ENCODE data around the gene RPL3.
"Not testable (repeated sequence)": the region's sequence is repeated elsewhere in the genome, so short reads cannot be mapped to it uniquely, and the experiment has no call there.

Gene RPL3

GRCh38 chr22:39360242-39360641 is 40.8 kb upstream of the RPL3 start:
- POLR2A ChIA-PET, result interaction anchor here (0.7 kb wide), 1 partner anchor 42 kb away, joined by 3 read pairs; no protein-coding TSS in a partner anchor
- DNase-seq (ENCODE audit: extremely low spot score), result no peak
- TF ChIP-seq ELF4 (IDR thresholded peaks at IDR 0.05) (no peak), ZNF384 (IDR thresholded peaks at IDR 0.05) (no peak), NFRKB (IDR thresholded peaks at IDR 0.05) (no peak), BHLHE40 (IDR thresholded peaks at IDR 0.05; ENCODE audit: borderline replicate concordance) (no peak), FOXM1 (IDR thresholded peaks at IDR 0.05; ENCODE audit: borderline replicate concordance) (no peak), ARNT (IDR thresholded peaks at IDR 0.05) (no peak), PKNOX1 (IDR thresholded peaks at IDR 0.05) (no peak), SP1 (IDR thresholded peaks at IDR 0.05) (no peak), LEF1 (IDR thresholded peaks at IDR 0.05; ENCODE audit: borderline replicate concordance) (no peak), L3MBTL2 (conservative IDR thresholded peaks at IDR 0.05) (no peak), SUZ12 (IDR thresholded peaks at IDR 0.05) (no peak)
- CTCF ChIA-PET, result no interaction called here

GRCh38 chr22:39359659-39360195 is 40.3 kb upstream of the RPL3 start:
- no peak for DNase-seq (ENCODE audit: extremely low spot score)
- no peak for TF ChIP-seq ARNT (IDR thresholded peaks at IDR 0.05)
- no peak for TF ChIP-seq FOXK2 (IDR thresholded peaks at IDR 0.05)
- TF ChIP-seq NFRKB (IDR thresholded peaks at IDR 0.05), result no peak
- no peak for TF ChIP-seq FOXA1 (IDR thresholded peaks at IDR 0.05)
- TF ChIP-seq FOXM1 (IDR thresholded peaks at IDR 0.05; ENCODE audit: borderline replicate concordance), result no peak
- TF ChIP-seq PKNOX1 (IDR thresholded peaks at IDR 0.05), result no peak
- TF ChIP-seq SUZ12 (IDR thresholded peaks at IDR 0.05), result no peak
- no peak for TF ChIP-seq L3MBTL2 (conservative IDR thresholded peaks at IDR 0.05)
- no peak for TF ChIP-seq ELF4 (IDR thresholded peaks at IDR 0.05)
- TF ChIP-seq HDGF (IDR thresholded peaks at IDR 0.05; ENCODE audit: borderline replicate concordance), result no peak
- POLR2A ChIA-PET, result interaction anchor here (0.7 to 11.4 kb wide), 4 partner anchors 8 to 42 kb away, joined by 3 to 142 read pairs (median 6); partner anchors contain the start of genes RPL3 and SYNGR1
- CTCF ChIA-PET, result no interaction called here

- CTCF ChIA-PET; DNase-seq (ENCODE audit: extremely low spot score): not testable (repeated sequence)
- POLR2A ChIA-PET, result interaction anchor here (2.3 to 11.4 kb wide), 2 partner anchors 8 to 41 kb away, joined by 9 to 142 read pairs; partner anchors contain the start of genes RPL3 and SYNGR1
Observed at GRCh38 chr22:39358197-39358596, 38.8 kb upstream of the RPL3 start.

- CTCF ChIA-PET; DNase-seq (ENCODE audit: extremely low spot score): not testable (repeated sequence)
- POLR2A ChIA-PET, result interaction anchor here (2.3 to 11.4 kb wide), 2 partner anchors 8 to 40 kb away, joined by 9 to 142 read pairs; partner anchors contain the start of genes RPL3 and SYNGR1
Observed at GRCh38 chr22:39357110-39358108, 38.0 kb upstream of the RPL3 start.

- TF ChIP-seq FOXA1 (IDR thresholded peaks at IDR 0.05) (no peak), SUZ12 (IDR thresholded peaks at IDR 0.05) (no peak), CTBP1 (IDR thresholded peaks at IDR 0.05; ENCODE audit: borderline replicate concordance) (no peak), L3MBTL2 (conservative IDR thresholded peaks at IDR 0.05) (no peak), TARDBP (IDR thresholded peaks at IDR 0.05) (no peak), ARNT (IDR thresholded peaks at IDR 0.05) (no peak), FOXM1 (IDR thresholded peaks at IDR 0.05; ENCODE audit: borderline replicate concordance) (no peak), NFRKB (IDR thresholded peaks at IDR 0.05) (no peak)
- DNase-seq (ENCODE audit: extremely low spot score), result no peak
- CTCF ChIA-PET, result no interaction called here
- POLR2A ChIA-PET, result interaction anchor here (11.4 kb wide), 1 partner anchor 39 kb away, joined by 142 read pairs; the partner anchor contains the start of gene RPL3
Observed at GRCh38 chr22:39356464-39356863, 37.0 kb upstream of the RPL3 start.

- DNase-seq (ENCODE audit: extremely low spot score), result not testable (repeated sequence)
- CTCF ChIA-PET, result interaction anchor here (0.7 kb wide), 1 partner anchor 24 kb away, joined by 4 read pairs; no protein-coding TSS in a partner anchor
- POLR2A ChIA-PET, result interaction anchor here (11.4 kb wide), 1 partner anchor 38 kb away, joined by 142 read pairs; the partner anchor contains the start of gene RPL3
Observed at GRCh38 chr22:39355805-39356204, 36.4 kb upstream of the RPL3 start.

GRCh38 chr22:39355080-39355479 is 35.7 kb upstream of the RPL3 start:
- POLR2A ChIA-PET, result interaction anchor here (11.4 kb wide), 1 partner anchor 38 kb away, joined by 142 read pairs; the partner anchor contains the start of gene RPL3
- CTCF ChIA-PET, result interaction anchor here (0.7 kb wide), 1 partner anchor 23 kb away, joined by 4 read pairs; no protein-coding TSS in a partner anchor
- DNase-seq (ENCODE audit: extremely low spot score), result no peak
- TF ChIP-seq FOXK2 (IDR thresholded peaks at IDR 0.05) (no peak), ELF4 (IDR thresholded peaks at IDR 0.05) (no peak), NFRKB (IDR thresholded peaks at IDR 0.05) (no peak), ARNT (IDR thresholded peaks at IDR 0.05) (no peak), LEF1 (IDR thresholded peaks at IDR 0.05; ENCODE audit: borderline replicate concordance) (no peak), L3MBTL2 (conservative IDR thresholded peaks at IDR 0.05) (no peak), FOXA1 (IDR thresholded peaks at IDR 0.05) (no peak), SUZ12 (IDR thresholded peaks at IDR 0.05) (no peak), CTBP1 (IDR thresholded peaks at IDR 0.05; ENCODE audit: borderline replicate concordance) (no peak), BHLHE40 (IDR thresholded peaks at IDR 0.05; ENCODE audit: borderline replicate concordance) (no peak), SP1 (IDR thresholded peaks at IDR 0.05) (no peak), FOXM1 (IDR thresholded peaks at IDR 0.05; ENCODE audit: borderline replicate concordance) (no peak), PKNOX1 (IDR thresholded peaks at IDR 0.05) (no peak), HDGF (IDR thresholded peaks at IDR 0.05; ENCODE audit: borderline replicate concordance) (no peak), TARDBP (IDR thresholded peaks at IDR 0.05) (no peak), ZNF384 (IDR thresholded peaks at IDR 0.05) (no peak)

Data from HEK293T (cell line).